Vagina (tissue), 2 donors: ENCODE measurements around the gene RPL19.

ENCODE experiments used
- CTCF ChIP-seq, 3 experiments: fragments of 450-650 bp in 2 of 3; fragments of 200-600 bp in 1 of 3; sonication (generic) in 1 of 3; IDR thresholded peaks; one replicate each; pipeline ENCODE4 v1.5.1; 2017 to 2019; ENCODE audit warnings: antibody characterized with exemption in 3 of 3, mild to moderate bottlenecking in 2 of 3, moderate library complexity in 2 of 3
- POLR2A ChIP-seq, 2 donors: fragments of 450-650 bp; IDR thresholded peaks; one replicate each; pipeline ENCODE4 v1.6.1; 2017; ENCODE audit warnings: antibody characterized with exemption in 2 of 2, mild to moderate bottlenecking in 2 of 2, moderate library complexity in 2 of 2
- POLR2AphosphoS5 ChIP-seq, 2 donors: sonication (generic); formaldehyde crosslinking; IDR thresholded peaks; one replicate each; pipeline ENCODE4 v1.9.0; 2017; ENCODE audit warnings: antibody characterized with exemption in 2 of 2, mild to moderate bottlenecking in 2 of 2, low read depth in 1 of 2; ENCODE audit not compliant: insufficient read depth in 1 of 2

- no peak for TF ChIP-seq CTCF (IDR thresholded peaks at IDR 0.05)
- no peak for TF ChIP-seq POLR2AphosphoS5 (IDR thresholded peaks at IDR 0.05; ENCODE audit: insufficient read depth in 1 of 2, low read depth in 1 of 2)
- no peak for TF ChIP-seq POLR2A (IDR thresholded peaks at IDR 0.05)
Observed at GRCh38 chr17:39240631-39241030, 40.5 kb downstream of the RPL19 start.
